ENCODE data around the gene PAX9.

- TF ChIP-seq CTCF (conservative IDR thresholded peaks at IDR 0.05 in 1 of 2, IDR thresholded peaks at IDR 0.05 in 1 of 2; ENCODE audit: extremely low read depth in 1 of 2, insufficient read depth in 1 of 2, low read depth in 1 of 2, low read length in 2 of 2) (no peak), EZH2 (IDR thresholded peaks at IDR 0.05; ENCODE audit: borderline replicate concordance, low read length) (no peak)
Observed at GRCh38 chr14:36724162-36724561, 62.5 kb downstream of the PAX9 start.
